GM19035 (cell line): ENCODE data around the gene CABP1.
A peak's percentile ranks its signal among the peaks of the same experiment; 100 is the strongest.

Source experiments
- ATAC-seq: cut with Tn5 transposase; IDR thresholded peaks from one replicate; pipeline ENCODE4 v1.9.1; 2021; ENCODE audit not compliant: unreplicated experiment

CABP1 gene

GRCh38 chr12:120690978-120691377 is 50.6 kb downstream of the CABP1 start:
- no peak for ATAC-seq

GRCh38 chr12:120692524-120693033 is 52.2 kb downstream of the CABP1 start:
- ATAC-seq = no peak

- ATAC-seq = no peak
Observed at GRCh38 chr12:120693848-120694247, 53.4 kb downstream of the CABP1 start.

DNA sequence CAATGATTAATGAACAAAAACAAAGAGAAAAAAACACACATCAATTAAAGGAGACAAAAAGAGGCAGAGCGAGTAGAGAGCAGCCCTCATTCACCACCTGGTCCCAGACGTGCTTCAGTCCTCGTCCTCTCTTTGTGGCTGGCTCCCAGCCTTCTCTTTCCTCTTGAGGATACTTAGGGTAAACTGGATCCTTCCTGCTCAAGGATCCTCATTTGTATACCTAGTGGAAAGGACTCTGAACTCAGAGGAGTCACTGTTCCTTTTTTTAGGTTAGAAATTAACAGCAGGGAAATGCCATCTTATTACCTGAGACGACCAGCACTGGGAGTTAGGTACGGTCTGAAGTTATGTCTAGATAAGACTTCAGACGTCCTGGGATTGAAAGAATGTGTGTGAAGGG is 56.2 kb downstream of the CABP1 start:
- no peak for ATAC-seq

GRCh38 chr12:120697344-120697743 is 56.9 kb downstream of the CABP1 start:
- no peak for ATAC-seq

GRCh38 chr12:120698665-120699064 is 58.2 kb downstream of the CABP1 start:
- ATAC-seq = no peak

DNA sequence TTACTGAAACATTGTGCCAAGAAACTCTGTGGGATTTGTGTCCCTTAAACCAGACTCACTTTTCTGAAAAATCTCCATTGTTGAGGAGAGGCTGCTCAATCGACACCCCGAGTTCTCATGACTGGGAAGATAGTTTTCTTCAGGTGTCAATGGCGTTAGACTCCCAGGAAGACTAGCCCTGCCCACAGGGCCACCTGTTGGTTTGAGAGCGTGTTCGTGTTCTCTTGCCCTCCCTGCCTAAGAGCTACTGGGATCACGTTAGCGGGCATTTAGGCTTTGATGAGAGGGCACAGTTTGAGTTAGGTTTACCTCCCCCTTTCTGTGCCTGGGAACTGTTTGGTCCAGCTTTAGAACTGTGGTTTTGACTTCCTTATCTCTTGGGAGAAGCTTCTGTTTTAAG is 59.1 kb downstream of the CABP1 start:
- no peak for ATAC-seq

GRCh38 chr12:120700886-120701285 is 60.5 kb downstream of the CABP1 start:
- ATAC-seq = no peak

DNA sequence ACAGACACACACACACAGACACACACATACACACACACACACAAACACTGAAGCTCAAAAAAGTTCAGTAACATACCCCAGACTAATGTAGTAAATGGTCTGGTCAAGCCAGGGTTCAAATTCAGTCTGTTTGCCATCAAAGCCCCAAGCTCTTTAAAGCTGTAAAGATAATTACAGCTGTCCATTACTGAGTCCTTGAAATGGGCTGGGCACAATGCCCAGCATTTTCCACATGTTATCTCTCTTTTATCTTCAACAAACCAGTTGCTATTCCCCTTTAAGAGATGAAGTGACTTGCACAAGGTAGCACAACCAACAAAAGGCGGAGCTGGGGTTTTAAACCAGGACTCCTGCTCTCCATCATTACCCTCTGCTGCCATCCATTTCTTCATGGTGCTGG is 62.2 kb downstream of the CABP1 start:
- no peak for ATAC-seq

DNA sequence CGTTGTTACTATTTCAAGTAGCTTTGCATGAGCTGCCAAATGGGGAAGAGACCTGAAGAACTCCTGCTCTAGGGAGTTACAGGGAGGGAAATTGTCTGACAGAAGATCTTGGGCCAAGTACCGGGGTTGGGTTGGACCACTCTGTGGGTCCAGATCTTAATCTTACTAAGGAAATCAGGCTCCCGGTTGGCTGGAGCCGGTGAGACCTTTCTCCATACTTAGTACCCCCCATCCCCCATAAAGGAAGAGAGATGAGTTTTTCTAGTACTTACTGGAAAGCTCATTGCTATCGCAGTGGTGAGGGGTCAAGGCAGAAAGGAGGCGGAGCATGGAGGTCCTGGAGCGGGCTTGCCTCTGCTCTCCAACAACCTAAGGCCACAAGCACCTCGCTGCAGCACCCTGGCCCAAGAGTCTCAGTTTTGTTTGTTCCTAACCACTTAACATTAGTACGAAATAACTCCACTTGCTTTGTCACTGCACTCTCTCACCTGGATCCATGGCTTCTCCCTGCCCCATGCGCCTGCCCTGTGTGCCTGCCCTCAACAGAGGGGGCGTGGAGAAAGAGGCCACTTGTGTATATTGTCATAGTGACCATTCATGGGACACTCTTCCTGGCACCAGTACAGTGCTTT is 63.0 kb downstream of the CABP1 start:
- no peak for ATAC-seq

- ATAC-seq = no peak
Observed at GRCh38 chr12:120705618-120706017, 65.2 kb downstream of the CABP1 start.

DNA sequence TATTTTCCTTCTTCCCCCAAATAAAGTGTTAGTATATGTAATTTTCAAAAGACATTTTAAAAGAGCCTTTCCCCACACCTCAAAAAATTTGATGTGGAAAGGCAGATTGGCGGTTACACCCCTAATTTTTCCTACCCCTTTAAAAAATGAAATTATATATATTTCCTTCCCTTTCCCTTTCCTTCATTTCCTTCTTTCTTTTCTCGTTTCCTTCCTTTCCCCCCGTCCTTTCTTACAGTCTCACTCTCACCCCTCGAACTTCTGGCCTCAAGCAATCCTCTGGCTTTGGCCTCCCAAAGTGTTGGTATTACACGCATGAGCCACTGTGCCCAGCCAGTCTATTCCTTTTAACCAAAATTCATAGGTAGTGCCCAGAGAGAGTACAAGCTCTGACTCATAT is 65.6 kb downstream of the CABP1 start:
- no peak for ATAC-seq

DNA sequence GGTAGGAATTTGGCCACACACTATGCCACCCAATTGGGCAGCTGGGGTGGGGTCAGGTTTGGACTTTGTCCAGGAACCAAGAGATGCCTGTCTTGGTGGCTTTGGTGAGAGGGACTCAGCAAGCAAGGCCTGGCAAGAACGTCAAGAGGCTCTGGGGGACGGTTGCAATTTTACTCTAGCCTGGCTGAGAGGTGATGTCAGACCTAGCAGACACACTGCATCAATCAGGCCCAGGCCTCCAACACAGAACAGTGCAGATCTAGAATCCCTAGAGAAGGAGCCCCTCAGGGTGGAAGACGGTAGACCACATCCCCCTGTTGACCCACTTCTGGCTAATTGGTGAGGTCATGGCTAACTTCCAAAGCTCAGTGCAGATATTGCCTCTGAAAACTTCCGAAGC is 68.2 kb downstream of the CABP1 start:
- ATAC-seq = no peak

DNA sequence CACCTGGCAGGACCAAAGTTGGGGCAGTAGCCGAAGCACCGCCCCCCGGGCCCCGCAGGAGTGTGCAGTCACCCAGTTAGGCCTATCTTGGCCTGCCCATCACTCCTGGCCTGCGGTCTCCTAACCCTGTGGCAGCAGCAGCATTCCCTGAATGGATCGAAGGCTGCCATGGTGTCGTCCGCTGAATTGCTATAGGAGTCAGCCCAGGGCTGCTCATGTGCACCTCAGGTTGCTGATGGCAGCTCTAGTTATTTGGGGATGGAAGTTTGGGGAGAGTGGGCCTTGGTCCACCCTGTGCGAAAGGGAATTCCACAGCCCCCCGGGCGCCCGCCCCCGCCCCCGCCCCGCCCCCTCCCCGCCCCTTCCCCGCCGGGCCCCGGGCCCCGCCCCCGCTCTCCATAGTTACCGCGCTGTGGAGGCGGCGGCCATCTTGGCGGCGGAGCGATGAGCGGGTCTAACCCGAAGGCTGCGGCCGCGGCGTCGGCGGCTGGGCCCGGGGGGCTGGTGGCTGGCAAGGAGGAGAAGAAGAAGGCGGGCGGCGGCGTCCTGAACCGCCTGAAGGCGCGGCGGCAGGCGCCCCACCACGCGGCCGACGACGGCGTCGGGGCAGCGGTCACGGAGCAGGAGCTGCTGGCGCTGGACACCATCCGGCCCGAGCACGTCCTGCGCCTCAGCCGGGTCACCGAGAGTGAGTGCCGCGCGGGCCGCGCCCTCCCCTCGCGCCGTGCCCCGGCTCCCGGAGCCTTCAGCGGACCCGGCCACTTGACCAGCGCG is 69.8 kb downstream of the CABP1 start, which contains the start of gene UNC119B:
Gene UNC119B (plus strand): TSS at position 428 of the 774 bp plus-strand sequence. CDS start 17 bp downstream, at position 445.
- ATAC-seq = peak; percentile 66

- ATAC-seq = peak; percentile 31
Observed at GRCh38 chr12:120710805-120711296, 70.4 kb downstream of the CABP1 start.

GRCh38 chr12:120711411-120711810 is 71.0 kb downstream of the CABP1 start:
- ATAC-seq = no peak

GRCh38 chr12:120712610-120713009 is 72.2 kb downstream of the CABP1 start:
- no peak for ATAC-seq

DNA sequence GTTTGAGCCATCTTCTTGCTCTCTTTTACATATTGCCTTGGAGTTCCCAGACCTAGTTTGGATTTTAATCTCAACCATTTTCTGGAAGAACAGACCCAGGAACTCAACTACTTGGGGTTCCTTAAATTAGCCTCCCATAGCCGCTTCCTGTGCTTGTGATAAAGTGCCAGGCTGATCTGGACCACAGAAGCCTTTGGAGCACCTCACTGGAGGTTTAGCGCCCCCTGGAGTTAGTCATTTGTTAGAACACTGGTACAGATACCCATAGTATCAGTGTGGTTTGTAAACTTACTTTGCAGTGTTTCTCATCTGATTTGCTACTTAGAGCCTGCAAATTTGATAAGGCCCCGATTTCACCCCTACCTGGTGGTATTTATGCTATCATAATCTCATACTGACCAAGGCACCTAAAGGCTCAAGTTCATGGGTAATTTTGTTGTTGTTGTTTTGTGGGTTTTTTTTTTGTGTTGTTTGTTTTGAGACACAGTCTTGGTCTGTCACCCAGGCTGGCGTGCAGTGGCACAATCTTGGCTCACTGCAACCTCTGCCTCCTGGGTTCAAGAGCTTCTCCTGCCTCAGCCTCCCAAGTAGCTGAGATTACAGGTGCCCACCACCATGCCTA is 73.5 kb downstream of the CABP1 start:
- ATAC-seq = no peak
